ENCODE results near the gene MAP3K20. TPM values are rescaled to one million over a fixed set of nuclear protein-coding genes. Genes with fewer than 3 reads are reported as not detected.
"Not testable (repeated sequence)": the region's sequence is repeated elsewhere in the genome, so short reads cannot be mapped to it uniquely, and the experiment has no call there.

The MAP3K20 gene
- total RNA-seq, 2 experiments from 2014 or later = 13.7 to 15.2 TPM

DNA sequence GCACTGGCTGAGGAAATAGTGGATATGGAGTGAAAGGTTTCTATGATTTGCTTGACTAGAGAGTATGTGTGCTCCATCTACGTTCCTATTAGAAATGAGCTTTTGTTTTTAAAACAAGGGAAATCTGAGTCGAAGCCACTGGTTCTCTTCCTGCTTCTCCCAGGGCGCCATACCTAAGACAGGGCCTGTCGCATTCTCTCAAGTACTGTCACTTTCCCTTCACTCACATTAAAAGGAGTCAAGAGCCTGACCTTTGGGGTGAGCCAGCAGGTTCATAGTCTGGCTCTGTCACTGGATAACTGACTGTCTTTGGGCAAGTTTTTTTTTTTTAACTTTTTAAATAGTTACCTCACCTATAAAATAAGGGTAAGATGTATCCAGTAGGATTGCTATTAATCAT lies 121.0 kb downstream of the MAP3K20 start:
- Mint-ChIP-seq H3K27me3 (no peaks in the 10 kb centered on the region), H3K9me3 (no peaks in the 10 kb centered on the region), H3K4me3 (no peak overlapping the region), H3K36me3 (ENCODE audit: low read depth) (peaks cover under 1% of the 10 kb centered on the region), H3K27ac (no peak overlapping the region), H3K4me1 (no peaks in the 10 kb centered on the region)
- ChIA-PET POLR2A (no interaction called here), CTCF (interaction anchor here (1.2 kb wide), 1 partner anchor 14 kb away, joined by 6 read pairs; no protein-coding TSS in a partner anchor)
- no peak for DNase-seq

DNA sequence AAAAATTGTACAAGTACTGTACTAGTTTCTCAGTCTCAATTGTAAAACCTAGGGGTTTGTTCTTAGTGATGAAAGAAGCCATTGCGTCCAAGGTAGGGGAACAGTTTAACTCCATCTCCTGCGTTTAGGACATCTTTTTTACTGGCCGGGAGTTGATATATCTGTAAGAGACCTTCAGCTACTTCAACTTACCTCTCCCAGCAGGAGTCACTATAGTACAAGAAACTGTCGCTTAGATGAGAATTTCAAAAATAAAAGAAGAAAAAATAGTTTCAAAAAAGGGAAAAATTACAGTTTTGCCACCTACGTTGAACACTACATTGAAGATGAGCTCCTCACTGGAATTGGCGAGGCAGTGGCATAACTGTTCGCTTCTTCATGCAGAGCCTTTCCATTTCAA lies 122.7 kb downstream of the MAP3K20 start:
- DNase-seq = no peak
- no peaks in the 10 kb centered on the region for H3K4me1 Mint-ChIP-seq
- H3K4me3 Mint-ChIP-seq = no peak overlapping the region
- ChIA-PET CTCF (interaction anchor here (0.7 to 1.0 kb wide), 2 partner anchors 172 to 228 kb away, joined by 3 read pairs; no protein-coding TSS in a partner anchor), POLR2A (no interaction called here)
- no peaks in the 10 kb centered on the region for H3K27me3 Mint-ChIP-seq
- H3K9me3 Mint-ChIP-seq = no peaks in the 10 kb centered on the region
- H3K27ac Mint-ChIP-seq = no peak overlapping the region
- no peaks in the 10 kb centered on the region for H3K36me3 Mint-ChIP-seq (ENCODE audit: low read depth)

DNA sequence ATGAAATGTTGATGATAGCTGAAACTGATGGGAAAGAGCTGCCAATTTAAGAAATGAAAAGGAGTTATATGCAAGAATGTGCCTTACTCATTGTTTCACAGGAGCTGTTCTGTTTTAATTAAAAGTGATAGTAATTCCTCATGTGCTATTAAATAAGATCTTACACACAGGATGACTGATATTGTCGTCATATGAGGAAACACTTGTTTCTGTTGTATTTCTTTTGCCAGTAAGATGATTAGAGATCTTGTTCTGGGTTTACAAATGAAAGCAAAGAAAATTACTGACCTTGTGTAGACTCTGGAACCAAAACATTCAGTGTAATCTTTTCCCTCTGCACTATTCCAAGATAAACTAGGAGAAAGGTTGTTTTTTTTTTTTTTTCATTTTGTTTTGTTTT lies 123.6 kb downstream of the MAP3K20 start:
- no peak for DNase-seq
- H3K36me3 Mint-ChIP-seq (ENCODE audit: low read depth) = no peaks in the 10 kb centered on the region
- no peak overlapping the region for H3K27ac Mint-ChIP-seq
- ChIA-PET POLR2A (no interaction called here), CTCF (interaction anchor here (0.7 to 1.5 kb wide), 2 partner anchors 11 to 172 kb away, joined by 3 to 4 read pairs; no protein-coding TSS in a partner anchor)
- H3K9me3 Mint-ChIP-seq = no peaks in the 10 kb centered on the region
- H3K27me3 Mint-ChIP-seq = no peaks in the 10 kb centered on the region
- H3K4me3 Mint-ChIP-seq = no peak overlapping the region
- H3K4me1 Mint-ChIP-seq = no peaks in the 10 kb centered on the region

DNA sequence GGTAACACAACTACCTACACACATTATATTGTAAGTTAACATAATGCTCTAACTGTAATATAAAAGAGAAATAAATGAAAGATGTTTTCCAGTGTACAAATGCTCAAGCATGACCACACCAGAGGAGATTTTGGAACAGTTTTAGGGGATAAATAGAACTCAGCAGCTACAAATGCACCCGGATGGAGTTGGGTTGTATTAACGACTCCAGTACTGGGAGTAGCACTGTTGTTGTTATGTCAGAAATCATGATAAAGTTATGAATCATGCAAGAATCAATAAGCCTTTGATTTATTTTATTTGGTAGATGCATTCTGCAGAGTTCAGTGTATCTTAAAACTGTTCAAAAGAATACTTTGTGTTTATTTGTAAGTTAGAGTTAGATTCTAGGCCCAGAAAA lies 126.9 kb downstream of the MAP3K20 start:
- Mint-ChIP-seq H3K27me3 (no peaks in the 10 kb centered on the region), H3K36me3 (ENCODE audit: low read depth) (no peaks in the 10 kb centered on the region), H3K9me3 (no peaks in the 10 kb centered on the region), H3K4me3 (no peak overlapping the region), H3K27ac (no peak overlapping the region), H3K4me1 (no peaks in the 10 kb centered on the region)
- ChIA-PET POLR2A (no interaction called here), CTCF (no interaction called here)
- DNase-seq = no peak

DNA sequence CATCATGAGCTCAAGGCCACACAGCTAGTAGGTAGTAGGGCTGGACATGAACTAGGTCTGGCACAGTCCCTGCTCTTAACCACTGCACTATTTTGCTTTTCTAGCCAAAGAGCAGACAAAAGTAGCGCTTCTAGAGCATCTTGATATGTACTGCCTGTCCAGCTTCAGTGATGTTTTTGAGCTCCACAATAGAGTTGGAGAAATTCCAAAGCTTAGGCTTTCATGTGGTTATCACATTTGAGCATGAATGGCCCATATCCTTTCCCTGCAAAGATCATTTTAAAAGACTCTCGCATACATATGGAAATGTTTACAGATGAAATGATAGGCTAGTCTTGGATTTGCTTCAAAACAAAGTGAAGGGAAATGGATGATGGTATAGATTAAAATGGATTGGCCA lies 128.7 kb downstream of the MAP3K20 start:
- Mint-ChIP-seq H3K27ac (no peak overlapping the region), H3K4me3 (no peak overlapping the region), H3K9me3 (no peaks in the 10 kb centered on the region), H3K27me3 (no peaks in the 10 kb centered on the region), H3K36me3 (ENCODE audit: low read depth) (no peaks in the 10 kb centered on the region), H3K4me1 (no peaks in the 10 kb centered on the region)
- DNase-seq = no peak
- CTCF ChIA-PET = interaction anchor here (1.2 kb wide), 1 partner anchor 177 kb away, joined by 6 read pairs; no protein-coding TSS in a partner anchor
- POLR2A ChIA-PET = no interaction called here

DNA sequence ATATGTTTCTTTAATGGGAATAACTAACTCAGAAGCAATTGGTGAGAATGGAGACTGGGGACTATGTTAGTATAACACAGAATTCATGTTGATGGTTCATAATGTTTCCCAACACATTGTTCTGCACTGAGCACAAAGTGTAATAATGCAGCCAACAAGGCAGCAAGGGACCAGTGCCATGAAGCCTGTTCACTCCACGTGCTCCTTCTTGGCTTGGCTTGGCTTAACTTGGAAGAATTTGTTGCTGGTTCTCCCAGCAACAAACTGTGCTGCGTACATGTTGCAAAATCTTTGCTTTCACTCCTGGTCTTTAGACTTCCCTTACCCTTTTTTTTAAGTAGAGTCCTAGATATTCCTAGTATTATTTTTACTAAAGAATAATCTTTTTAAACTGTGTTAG lies 129.7 kb downstream of the MAP3K20 start:
- no peak overlapping the region for H3K4me3 Mint-ChIP-seq
- no peak for DNase-seq
- no peak overlapping the region for H3K27ac Mint-ChIP-seq
- H3K9me3 Mint-ChIP-seq = no peaks in the 10 kb centered on the region
- no peaks in the 10 kb centered on the region for H3K4me1 Mint-ChIP-seq
- ChIA-PET POLR2A (no interaction called here), CTCF (no interaction called here)
- no peaks in the 10 kb centered on the region for H3K36me3 Mint-ChIP-seq (ENCODE audit: low read depth)
- no peaks in the 10 kb centered on the region for H3K27me3 Mint-ChIP-seq

DNA sequence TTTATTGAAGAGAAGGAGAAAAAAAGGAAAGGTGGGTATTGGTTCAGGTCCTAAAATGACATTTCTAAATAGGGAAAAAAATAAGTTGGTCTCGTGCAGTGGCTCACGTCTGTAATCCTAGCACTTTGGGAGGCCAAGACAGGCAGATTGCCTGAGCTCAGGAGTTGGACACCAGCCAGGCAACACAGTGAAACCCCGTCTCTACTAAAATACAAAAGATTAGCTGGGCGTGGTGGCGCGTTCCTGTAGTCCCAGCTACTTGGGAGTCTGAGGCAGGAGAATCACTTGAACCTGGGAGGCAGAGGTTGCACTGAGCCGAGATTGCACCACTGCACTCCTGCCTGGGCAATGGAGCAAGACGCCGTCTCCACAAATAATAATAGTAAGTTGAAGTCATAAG lies 131.5 kb downstream of the MAP3K20 start:
- POLR2A ChIA-PET, CTCF ChIA-PET: not testable (repeated sequence)

DNA sequence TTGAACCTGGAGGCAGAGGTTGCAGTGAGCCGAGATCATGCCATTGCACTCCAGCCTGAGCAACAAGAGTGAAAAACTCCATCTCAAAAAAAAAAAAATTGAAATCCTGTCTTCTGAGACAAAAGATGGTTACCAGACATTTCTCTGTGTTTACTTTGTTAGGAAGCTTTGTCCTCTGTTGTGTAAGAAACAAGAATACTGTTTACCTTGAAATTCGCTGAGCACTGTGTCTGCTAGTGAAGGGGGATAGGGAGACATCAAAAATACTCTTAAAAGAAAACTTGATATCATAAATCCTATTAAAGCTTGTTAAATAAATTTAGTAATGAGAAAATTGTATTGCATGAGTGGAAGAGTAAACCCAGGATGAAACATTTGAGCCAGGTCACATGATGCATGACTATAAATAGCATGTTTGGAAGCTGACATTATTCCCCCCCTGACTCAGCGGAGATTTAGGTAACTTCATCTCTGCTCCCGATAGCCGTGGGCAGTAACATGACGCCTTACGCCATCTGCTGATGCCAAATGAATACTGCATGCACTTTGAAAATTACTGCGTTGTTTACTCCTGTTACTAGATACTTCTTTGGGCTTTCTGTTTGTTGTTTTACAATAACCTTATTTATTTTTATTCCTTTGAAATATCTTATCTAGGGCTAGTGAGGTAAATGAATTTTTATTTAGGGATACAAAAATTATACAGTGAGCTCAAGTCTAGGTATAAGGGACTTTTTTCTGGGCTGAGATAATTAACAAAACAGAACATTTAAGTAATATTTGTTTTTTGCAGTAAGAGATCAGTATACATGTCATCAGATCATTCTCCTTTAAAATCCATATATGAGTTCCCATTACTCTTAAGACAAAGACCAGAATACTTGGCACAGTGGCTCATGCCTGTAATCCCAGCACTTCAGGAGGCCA lies 134.9 kb downstream of the MAP3K20 start:
- DNase-seq = peak; percentile 51
- peaks cover 3% of the 10 kb centered on the region for H3K36me3 Mint-ChIP-seq (ENCODE audit: low read depth)
- H3K9me3 Mint-ChIP-seq = no peaks in the 10 kb centered on the region
- no peaks in the 10 kb centered on the region for H3K4me1 Mint-ChIP-seq
- CTCF ChIA-PET = interaction anchor here (0.6 to 7.9 kb wide), 16 partner anchors 9 to 239 kb away, joined by 3 to 168 read pairs (median 4); partner anchors contain the start of gene CDCA7
- no peaks in the 10 kb centered on the region for H3K27me3 Mint-ChIP-seq
- H3K27ac Mint-ChIP-seq = no peak overlapping the region
- no peak overlapping the region for H3K4me3 Mint-ChIP-seq
- POLR2A ChIA-PET = interaction anchor here (0.9 kb wide), 1 partner anchor 9 kb away, joined by 3 read pairs; no protein-coding TSS in a partner anchor

More for the DNA sequence above, 131.5 kb downstream of the MAP3K20 start:
- H3K27ac Mint-ChIP-seq; H3K4me1 Mint-ChIP-seq; DNase-seq; H3K9me3 Mint-ChIP-seq; H3K4me3 Mint-ChIP-seq; H3K27me3 Mint-ChIP-seq; H3K36me3 Mint-ChIP-seq (ENCODE audit: low read depth): not testable (repeated sequence)

DNA sequence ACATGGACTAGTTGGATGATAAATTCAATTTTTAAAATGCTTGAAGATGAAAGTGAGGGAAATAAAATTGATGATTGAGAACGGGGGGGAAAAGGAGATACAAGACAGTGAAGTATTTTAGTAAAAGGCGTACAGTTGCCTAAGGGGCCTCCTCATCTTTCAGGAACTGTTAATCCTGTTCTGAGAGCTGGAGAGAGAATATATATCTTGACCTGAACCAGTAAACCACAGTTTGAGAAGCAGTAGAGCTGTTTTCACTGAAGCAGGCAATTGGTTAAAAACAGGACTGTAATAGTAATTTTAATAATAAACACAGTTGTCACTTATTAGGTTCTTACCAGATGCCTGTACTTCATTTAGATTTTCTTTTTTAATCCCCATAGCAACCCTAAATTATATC lies 137.5 kb downstream of the MAP3K20 start:
- H3K4me3 Mint-ChIP-seq = no peak overlapping the region
- no peaks in the 10 kb centered on the region for H3K9me3 Mint-ChIP-seq
- peaks cover 3% of the 10 kb centered on the region for H3K36me3 Mint-ChIP-seq (ENCODE audit: low read depth)
- ChIA-PET POLR2A (no interaction called here), CTCF (interaction anchor here (7.9 kb wide), 1 partner anchor 186 kb away, joined by 168 read pairs; no protein-coding TSS in a partner anchor)
- no peak overlapping the region for H3K27ac Mint-ChIP-seq
- no peaks in the 10 kb centered on the region for H3K27me3 Mint-ChIP-seq
- H3K4me1 Mint-ChIP-seq = no peaks in the 10 kb centered on the region
- no peak for DNase-seq

DNA sequence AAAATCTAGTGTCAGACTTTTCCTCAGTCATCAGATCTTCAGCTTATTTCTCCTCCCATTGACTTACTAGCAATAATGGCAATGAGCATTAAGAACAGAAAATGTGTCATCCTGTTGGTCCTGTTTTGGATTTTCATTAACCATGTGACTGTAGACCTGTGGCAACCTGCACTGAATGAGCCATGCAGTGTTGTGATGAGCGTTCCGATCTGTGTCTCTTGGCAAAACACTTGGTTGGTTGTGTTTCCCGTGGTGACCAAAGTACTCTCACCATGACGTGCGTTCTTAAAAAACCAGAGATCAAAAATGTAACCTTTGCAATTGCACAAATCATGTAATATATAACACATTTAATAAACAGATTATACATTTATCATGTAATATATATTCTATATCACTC lies 138.6 kb downstream of the MAP3K20 start:
- CTCF ChIA-PET = interaction anchor here (7.9 kb wide), 1 partner anchor 187 kb away, joined by 168 read pairs; no protein-coding TSS in a partner anchor
- POLR2A ChIA-PET = no interaction called here

DNA sequence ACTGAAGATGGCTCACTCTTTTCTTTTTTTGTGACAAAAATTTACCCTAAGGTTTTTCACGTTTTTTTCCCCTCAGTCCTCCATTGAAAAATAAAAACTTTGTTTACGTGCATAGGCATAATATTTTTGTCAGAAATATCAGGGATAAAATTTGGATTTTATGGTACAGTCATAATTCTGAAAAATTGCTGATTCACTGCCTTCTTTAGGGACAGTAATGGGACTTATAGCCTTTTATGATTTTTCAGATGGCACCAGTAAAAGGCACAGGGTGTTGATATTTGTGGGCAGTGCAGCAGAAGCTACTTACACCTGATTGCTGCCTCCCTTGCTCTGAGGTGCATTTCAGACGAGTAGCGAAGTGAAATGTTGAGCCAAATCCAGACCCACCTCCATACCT lies 139.7 kb downstream of the MAP3K20 start:
- Mint-ChIP-seq H3K27ac (no peak overlapping the region), H3K9me3 (no peaks in the 10 kb centered on the region), H3K36me3 (ENCODE audit: low read depth) (peaks cover 3% of the 10 kb centered on the region), H3K4me3 (no peak overlapping the region), H3K27me3 (no peaks in the 10 kb centered on the region), H3K4me1 (peaks cover 5% of the 10 kb centered on the region)
- ChIA-PET POLR2A (no interaction called here), CTCF (interaction anchor here (3.0 to 7.9 kb wide), 2 partner anchors 188 kb away, joined by 22 to 168 read pairs; no protein-coding TSS in a partner anchor)
- no peak for DNase-seq

More for the DNA sequence above, 138.6 kb downstream of the MAP3K20 start:
- Mint-ChIP-seq H3K36me3 (ENCODE audit: low read depth) (peaks cover 3% of the 10 kb centered on the region), H3K27ac (no peak overlapping the region), H3K27me3 (no peaks in the 10 kb centered on the region), H3K4me3 (no peak overlapping the region), H3K4me1 (peaks cover 5% of the 10 kb centered on the region), H3K9me3 (no peaks in the 10 kb centered on the region)
- DNase-seq = no peak

DNA sequence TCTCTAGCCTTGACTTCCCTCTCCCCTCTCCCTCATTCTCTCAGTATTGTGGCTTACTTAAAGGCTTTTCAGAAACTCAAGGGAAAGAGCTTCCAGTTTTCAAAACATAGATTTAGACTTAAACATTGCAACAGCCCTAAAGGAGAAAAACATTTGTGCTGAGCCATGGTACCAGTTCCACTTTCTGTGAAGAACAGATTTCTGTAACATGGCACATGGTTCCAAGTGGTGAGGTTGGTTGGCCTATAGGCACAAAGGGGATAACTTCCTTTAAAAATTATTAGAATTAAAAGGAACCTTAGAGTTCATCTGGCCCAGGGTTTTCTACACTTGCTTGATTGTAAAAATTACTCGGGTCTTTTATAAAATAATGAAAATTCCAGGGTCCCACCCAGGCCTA lies 140.4 kb downstream of the MAP3K20 start:
- no peaks in the 10 kb centered on the region for H3K9me3 Mint-ChIP-seq
- ChIA-PET POLR2A (no interaction called here), CTCF (interaction anchor here (1.2 to 3.0 kb wide), 2 partner anchors 15 to 188 kb away, joined by 3 to 22 read pairs; no protein-coding TSS in a partner anchor)
- H3K27me3 Mint-ChIP-seq = peaks cover 2% of the 10 kb centered on the region
- DNase-seq = no peak
- H3K27ac Mint-ChIP-seq = no peak overlapping the region
- peaks cover 5% of the 10 kb centered on the region for H3K4me1 Mint-ChIP-seq
- H3K36me3 Mint-ChIP-seq (ENCODE audit: low read depth) = peaks cover 3% of the 10 kb centered on the region
- H3K4me3 Mint-ChIP-seq = no peak overlapping the region

DNA sequence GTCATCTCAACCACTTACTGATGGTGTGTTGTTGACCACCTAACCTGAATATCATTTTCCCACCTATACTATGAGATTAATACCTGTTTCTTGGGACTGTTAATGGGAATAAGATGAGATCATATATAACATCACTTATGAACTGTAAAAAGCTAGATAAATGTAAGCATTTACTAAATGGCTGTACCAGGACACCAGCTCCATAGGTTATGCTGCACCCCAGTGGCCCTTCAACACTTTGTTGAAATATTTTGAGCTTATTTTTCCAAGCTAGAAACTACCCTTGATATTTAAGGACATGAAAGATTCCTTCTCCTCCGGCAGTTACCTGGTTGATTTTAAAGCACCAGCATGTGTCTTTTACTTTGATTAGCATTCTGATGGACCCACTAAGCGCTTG lies 141.0 kb downstream of the MAP3K20 start:
- no peak overlapping the region for H3K4me3 Mint-ChIP-seq
- ChIA-PET POLR2A (no interaction called here), CTCF (interaction anchor here (1.2 to 3.0 kb wide), 2 partner anchors 14 to 189 kb away, joined by 3 to 22 read pairs; no protein-coding TSS in a partner anchor)
- no peak overlapping the region for H3K27ac Mint-ChIP-seq
- DNase-seq = no peak
- H3K4me1 Mint-ChIP-seq = peaks cover 5% of the 10 kb centered on the region
- no peaks in the 10 kb centered on the region for H3K36me3 Mint-ChIP-seq (ENCODE audit: low read depth)
- H3K9me3 Mint-ChIP-seq = no peaks in the 10 kb centered on the region
- H3K27me3 Mint-ChIP-seq = peaks cover 7% of the 10 kb centered on the region
